ENCODE results near the gene CYP2A13. TPM values are rescaled to one million over a fixed set of nuclear protein-coding genes. Genes with fewer than 3 reads are reported as not detected.
A peak's percentile ranks its signal among the peaks of the same experiment; 100 is the strongest.
"Not testable (repeated sequence)": the region's sequence is repeated elsewhere in the genome, so short reads cannot be mapped to it uniquely, and the experiment has no call there.

CYP2A13 gene
- total and polyA plus RNA-seq, 10 of the 15 experiments (the other 5 are each of a cell fraction or from before 2014, with no cell fraction given): not detected

DNA sequence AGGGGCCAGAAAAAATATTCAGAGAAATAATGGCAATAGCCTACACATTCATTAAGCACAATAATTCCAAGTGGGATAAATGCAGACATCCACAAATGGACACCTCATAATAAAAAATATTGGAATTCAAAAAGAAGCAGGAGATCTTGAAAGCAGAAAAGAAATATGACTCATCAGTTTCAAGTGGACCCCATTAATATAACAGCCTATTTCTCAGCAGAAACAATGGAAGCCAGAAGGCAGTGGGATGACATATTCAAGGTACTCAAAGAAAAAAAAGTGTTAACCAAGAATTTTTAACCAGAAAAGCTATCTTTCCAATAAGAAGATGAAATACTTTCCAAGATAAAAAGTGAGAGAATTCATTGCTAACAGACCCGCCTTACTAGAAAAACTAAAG lies 48.4 kb upstream of the CYP2A13 start:
- H3K27me3 ChIP-seq (replicated peaks in 1 of 2; ENCODE audit: control insufficient read depth in 2 of 2, insufficient read depth in 2 of 2, low read length in 1 of 2): no peaks in the 10 kb centered on the region
- ATAC-seq (no peak), FAIRE-seq (no peak), DNase-seq (ENCODE audit: low read depth, low spot score) (no peak)
- ChIA-PET SMC1A (ENCODE audit: uncharacterized antibody, unreplicated experiment) (no interaction called here), POLR2A (no interaction called here), CTCF (no interaction called here), RAD21 (ENCODE audit: unreplicated experiment) (no interaction called here)
- intact Hi-C loops (cut with micrococcal nuclease; ENCODE audit: unreplicated experiment) (no loop called here), in situ Hi-C loops (cut with MboI) (no loop called here)
- no peaks in the 10 kb centered on the region for H4K20me1 ChIP-seq (ENCODE audit: control insufficient read depth, insufficient read depth)
- no peaks in the 10 kb centered on the region for H3K79me2 ChIP-seq (ENCODE audit: control insufficient read depth, insufficient read depth, low read length)
- no peak overlapping the region for H3K4me3 ChIP-seq
- H3K36me3 ChIP-seq (ENCODE audit: control insufficient read depth in 2 of 2, insufficient read depth in 2 of 2, low read length in 1 of 2): no peaks in the 10 kb centered on the region
- no peaks in the 10 kb centered on the region for H3K4me1 ChIP-seq (ENCODE audit: control insufficient read depth, insufficient read depth, low read length)
- no peak overlapping the region for H3K9ac ChIP-seq (ENCODE audit: control insufficient read depth, insufficient read depth, low read length)
- H3K27ac ChIP-seq (ENCODE audit: control insufficient read depth, insufficient read depth): no peak overlapping the region
- BruUV-seq (replicated peaks): no TSS peak
- no peak for TF ChIP-seq SPI1 (IDR thresholded peaks at IDR 0.05; ENCODE audit: borderline replicate concordance, insufficient read depth, low read depth, low read length)
- no peak for TF ChIP-seq WRNIP1 (IDR thresholded peaks at IDR 0.05; ENCODE audit: borderline replicate concordance, low read depth, low read length)
- TF ChIP-seq, protein P1, sequence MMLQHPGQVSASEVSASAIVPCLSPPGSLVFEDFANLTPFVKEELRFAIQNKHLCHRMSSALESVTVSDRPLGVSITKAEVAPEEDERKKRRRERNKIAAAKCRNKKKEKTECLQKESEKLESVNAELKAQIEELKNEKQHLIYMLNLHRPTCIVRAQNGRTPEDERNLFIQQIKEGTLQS (IDR thresholded peaks at IDR 0.05; ENCODE audit: borderline replicate concordance, extremely low read depth, low read depth, low read length): no peak
- no peak for TF ChIP-seq CREB1 (IDR thresholded peaks at IDR 0.05; ENCODE audit: low read depth)
- no peak for TF ChIP-seq NFIC (IDR thresholded peaks at IDR 0.05; ENCODE audit: low read depth, low read length)
- no peak for TF ChIP-seq ZNF207 (IDR thresholded peaks at IDR 0.05; ENCODE audit: borderline replicate concordance)
- TF ChIP-seq, protein P2, sequence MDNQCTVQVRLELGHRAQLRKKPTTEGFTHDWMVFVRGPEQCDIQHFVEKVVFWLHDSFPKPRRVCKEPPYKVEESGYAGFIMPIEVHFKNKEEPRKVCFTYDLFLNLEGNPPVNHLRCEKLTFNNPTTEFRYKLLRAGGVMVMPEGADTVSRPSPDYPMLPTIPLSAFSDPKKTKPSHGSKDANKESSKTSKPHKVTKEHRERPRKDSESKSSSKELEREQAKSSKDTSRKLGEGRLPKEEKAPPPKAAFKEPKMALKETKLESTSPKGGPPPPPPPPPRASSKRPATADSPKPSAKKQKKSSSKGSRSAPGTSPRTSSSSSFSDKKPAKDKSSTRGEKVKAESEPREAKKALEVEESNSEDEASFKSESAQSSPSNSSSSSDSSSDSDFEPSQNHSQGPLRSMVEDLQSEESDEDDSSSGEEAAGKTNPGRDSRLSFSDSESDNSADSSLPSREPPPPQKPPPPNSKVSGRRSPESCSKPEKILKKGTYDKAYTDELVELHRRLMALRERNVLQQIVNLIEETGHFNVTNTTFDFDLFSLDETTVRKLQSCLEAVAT (IDR thresholded peaks at IDR 0.05): no peak
- TF ChIP-seq NRF1 (conservative IDR thresholded peaks at IDR 0.05; ENCODE audit: low read depth, low read length): no peak
- TF ChIP-seq MYB (IDR thresholded peaks at IDR 0.05; ENCODE audit: borderline replicate concordance, low read depth, low read length): no peak
- TF ChIP-seq RUNX3 (IDR thresholded peaks at IDR 0.05; ENCODE audit: low read length): no peak
- no peak for TF ChIP-seq HDAC6 (IDR thresholded peaks at IDR 0.05; ENCODE audit: unreplicated experiment)
- TF ChIP-seq, protein P3, sequence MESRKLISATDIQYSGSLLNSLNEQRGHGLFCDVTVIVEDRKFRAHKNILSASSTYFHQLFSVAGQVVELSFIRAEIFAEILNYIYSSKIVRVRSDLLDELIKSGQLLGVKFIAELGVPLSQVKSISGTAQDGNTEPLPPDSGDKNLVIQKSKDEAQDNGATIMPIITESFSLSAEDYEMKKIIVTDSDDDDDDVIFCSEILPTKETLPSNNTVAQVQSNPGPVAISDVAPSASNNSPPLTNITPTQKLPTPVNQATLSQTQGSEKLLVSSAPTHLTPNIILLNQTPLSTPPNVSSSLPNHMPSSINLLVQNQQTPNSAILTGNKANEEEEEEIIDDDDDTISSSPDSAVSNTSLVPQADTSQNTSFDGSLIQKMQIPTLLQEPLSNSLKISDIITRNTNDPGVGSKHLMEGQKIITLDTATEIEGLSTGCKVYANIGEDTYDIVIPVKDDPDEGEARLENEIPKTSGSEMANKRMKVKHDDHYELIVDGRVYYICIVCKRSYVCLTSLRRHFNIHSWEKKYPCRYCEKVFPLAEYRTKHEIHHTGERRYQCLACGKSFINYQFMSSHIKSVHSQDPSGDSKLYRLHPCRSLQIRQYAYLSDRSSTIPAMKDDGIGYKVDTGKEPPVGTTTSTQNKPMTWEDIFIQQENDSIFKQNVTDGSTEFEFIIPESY (IDR thresholded peaks at IDR 0.05): no peak
- no peak overlapping the region for H2AFZ ChIP-seq (ENCODE audit: control insufficient read depth, low read depth, low read length)
- WGBS (ENCODE audit: insufficient coverage, insufficient replicate concordance, low lambda C conversion rate, missing lambda C conversion rate): 50% methylated on average over 1 of the region's 1 CpG
- no peak overlapping the region for H3K4me2 ChIP-seq (ENCODE audit: control insufficient read depth, insufficient read depth)
- H3K9me3 ChIP-seq (replicated peaks; ENCODE audit: control insufficient read depth, insufficient read depth, low read length): no peaks in the 10 kb centered on the region

DNA sequence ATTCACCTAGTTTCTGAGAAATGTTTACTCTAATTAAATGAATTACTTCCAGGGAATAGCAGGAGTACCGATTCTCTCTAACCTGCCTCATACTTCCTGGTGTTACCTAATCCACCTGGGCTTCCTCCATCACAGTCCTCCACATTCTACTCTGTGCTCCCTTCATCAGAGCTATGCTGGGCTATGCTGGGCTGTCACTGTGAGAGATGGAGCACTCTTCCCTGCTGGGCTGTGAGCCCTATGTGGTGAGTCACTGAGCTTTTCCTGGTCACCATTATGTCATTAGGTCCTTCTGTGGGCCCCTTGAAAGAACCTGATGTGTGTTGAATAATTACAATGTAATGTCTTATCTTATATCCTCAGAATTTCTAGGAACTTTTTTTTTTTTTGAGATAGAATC lies 43.2 kb upstream of the CYP2A13 start:
- DNase-seq (ENCODE audit: low read depth, low spot score); H3K36me3 ChIP-seq (ENCODE audit: control insufficient read depth in 2 of 2, insufficient read depth in 2 of 2, low read length in 1 of 2); BruUV-seq (replicated peaks); CTCF ChIA-PET; H3K4me2 ChIP-seq (ENCODE audit: control insufficient read depth, insufficient read depth); ATAC-seq; H3K9ac ChIP-seq (ENCODE audit: control insufficient read depth, insufficient read depth, low read length); RAD21 ChIA-PET (ENCODE audit: unreplicated experiment); intact Hi-C loops (cut with micrococcal nuclease; ENCODE audit: unreplicated experiment); H3K27ac ChIP-seq (ENCODE audit: control insufficient read depth, insufficient read depth); H4K20me1 ChIP-seq (ENCODE audit: control insufficient read depth, insufficient read depth); POLR2A ChIA-PET; H2AFZ ChIP-seq (ENCODE audit: control insufficient read depth, low read depth, low read length); H3K9me3 ChIP-seq (replicated peaks; ENCODE audit: control insufficient read depth, insufficient read depth, low read length); H3K27me3 ChIP-seq (replicated peaks in 1 of 2; ENCODE audit: control insufficient read depth in 2 of 2, insufficient read depth in 2 of 2, low read length in 1 of 2); H3K79me2 ChIP-seq (ENCODE audit: control insufficient read depth, insufficient read depth, low read length); in situ Hi-C loops (cut with MboI); H3K4me1 ChIP-seq (ENCODE audit: control insufficient read depth, insufficient read depth, low read length); SMC1A ChIA-PET (ENCODE audit: uncharacterized antibody, unreplicated experiment); H3K4me3 ChIP-seq: not testable (repeated sequence)
- WGBS (ENCODE audit: insufficient coverage, insufficient replicate concordance, low lambda C conversion rate, missing lambda C conversion rate): 0% methylated on average over 1 of the region's 1 CpG
- peak; percentile 49 for FAIRE-seq
